ENCODE measurements around the gene TLE1.
"Not testable (repeated sequence)": the region's sequence is repeated elsewhere in the genome, so short reads cannot be mapped to it uniquely, and the experiment has no call there.

Gene TLE1

GRCh38 chr9:81601639-81602623 is 87.4 kb downstream of the TLE1 start:
- DNase-seq (ENCODE audit: low spot score): no peak

DNA sequence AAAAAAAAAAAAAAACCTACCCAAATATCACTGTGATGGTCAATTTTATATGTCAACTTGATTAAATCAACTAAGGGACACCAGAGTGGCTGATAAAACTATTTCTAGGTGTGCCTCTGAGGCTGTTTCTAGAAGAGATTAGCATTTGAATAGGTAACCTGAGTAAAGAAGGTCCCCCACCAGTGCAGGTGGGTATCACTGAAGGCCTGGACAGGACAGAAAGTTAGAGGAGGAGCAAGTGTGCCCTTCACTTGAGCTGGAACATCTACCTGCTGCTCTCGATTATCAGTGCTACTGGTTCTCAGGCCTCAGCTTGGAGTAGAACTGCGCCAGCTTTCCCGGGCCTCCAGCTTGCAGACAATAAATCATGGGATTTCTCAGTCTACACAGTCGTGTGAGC is 88.7 kb downstream of the TLE1 start:
- DNase-seq (ENCODE audit: low spot score): no peak

DNA sequence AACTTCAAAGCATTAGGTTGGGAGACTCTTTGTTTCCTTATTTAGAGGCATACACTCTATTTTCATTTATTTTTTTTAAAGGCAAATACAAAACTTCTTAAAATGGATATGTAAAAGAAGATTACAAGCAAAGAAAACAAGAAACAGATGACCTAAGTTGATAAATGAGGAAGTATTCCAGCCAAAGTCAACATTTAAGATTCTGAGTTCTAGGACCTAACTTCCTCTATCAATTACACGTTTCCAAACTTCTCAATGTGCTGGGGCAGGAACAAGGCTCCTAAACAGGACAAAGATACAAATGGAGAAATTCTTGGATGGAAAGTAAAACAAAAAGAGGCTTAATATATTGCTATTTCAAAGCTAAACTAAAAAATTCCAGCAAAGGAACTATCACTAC is 89.5 kb downstream of the TLE1 start:
- DNase-seq (ENCODE audit: low spot score): no peak

DNA sequence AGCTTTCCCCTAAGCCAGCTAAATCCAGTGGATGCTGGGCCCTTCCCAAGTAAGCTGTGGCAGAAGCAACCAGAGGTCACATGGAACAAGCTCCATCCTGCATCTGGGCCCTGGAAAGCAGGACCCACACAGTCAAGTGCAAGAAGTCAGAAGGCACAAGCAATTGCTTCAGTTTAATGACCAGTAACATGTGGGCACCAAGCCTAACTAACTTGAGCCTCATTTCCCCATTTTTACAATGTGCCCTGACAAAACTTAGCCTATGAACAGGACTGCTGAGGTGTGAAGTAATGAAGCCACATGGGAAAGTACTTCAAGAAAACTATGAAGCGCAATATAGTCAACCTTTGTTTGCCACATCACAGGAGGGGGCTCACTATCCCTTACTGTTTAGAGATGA is 90.5 kb downstream of the TLE1 start:
- no peak for DNase-seq (ENCODE audit: low spot score)

- DNase-seq (ENCODE audit: low spot score): no peak
Observed at GRCh38 chr9:81598123-81598497, 91.2 kb downstream of the TLE1 start.

GRCh38 chr9:81597419-81598122 is 91.8 kb downstream of the TLE1 start:
- DNase-seq (ENCODE audit: low spot score): no peak

GRCh38 chr9:81596679-81597418 is 92.5 kb downstream of the TLE1 start:
- DNase-seq (ENCODE audit: low spot score): no peak

DNA sequence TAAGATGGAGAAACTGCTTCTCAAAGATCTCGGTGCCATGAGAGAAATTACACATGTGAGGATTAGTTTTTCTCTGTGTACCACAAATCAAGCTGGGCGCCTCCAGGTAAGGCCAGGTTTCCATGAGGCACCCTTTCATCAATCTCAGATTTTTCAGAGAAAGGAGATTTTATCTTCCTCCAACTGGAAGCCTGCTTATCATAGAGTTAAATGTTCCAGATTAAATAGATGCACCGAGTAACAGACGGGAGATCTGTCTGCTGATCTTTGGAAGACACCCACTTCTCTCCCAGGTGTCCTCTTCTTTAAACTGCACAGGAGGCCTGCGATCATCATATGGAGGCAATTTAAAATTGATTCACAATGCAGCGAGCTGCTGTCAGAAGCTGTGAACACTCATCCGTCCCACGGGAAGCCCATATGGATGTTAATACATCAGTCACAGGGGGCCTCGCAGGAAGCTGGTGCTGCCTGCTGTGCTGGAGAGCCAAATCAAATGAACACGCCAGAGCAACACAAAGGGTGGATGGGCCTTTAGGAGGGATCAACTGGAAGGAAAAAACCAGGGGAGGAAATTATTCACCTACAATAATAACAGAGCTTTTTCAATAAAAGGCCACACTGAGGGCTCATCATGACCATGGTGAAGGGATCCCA is 93.3 kb downstream of the TLE1 start:
- no peak for DNase-seq (ENCODE audit: low spot score)

- DNase-seq (ENCODE audit: low spot score): not testable (repeated sequence)
Observed at GRCh38 chr9:81595293-81595692, 94.1 kb downstream of the TLE1 start.

GRCh38 chr9:81594415-81594814 is 94.9 kb downstream of the TLE1 start:
- no peak for DNase-seq (ENCODE audit: low spot score)

DNA sequence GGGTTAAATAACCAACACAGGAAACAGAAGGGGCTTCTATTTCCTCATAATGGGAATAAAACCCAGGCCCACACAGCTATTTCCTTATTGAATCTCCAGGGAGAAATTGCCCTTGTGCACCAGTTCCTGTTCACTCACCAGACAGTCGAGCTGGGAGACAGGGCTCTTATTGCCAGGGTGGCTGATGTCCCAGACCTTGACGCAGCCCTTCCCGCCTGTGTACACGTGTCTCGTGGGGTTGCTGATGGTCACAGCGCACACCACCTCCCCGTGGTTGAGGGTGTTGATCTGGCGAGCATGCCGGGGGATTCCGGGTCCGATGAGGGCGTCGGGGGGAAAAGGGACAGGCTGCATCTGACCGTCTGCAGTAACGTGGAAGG is 96.5 kb downstream of the TLE1 start:
- DNase-seq (ENCODE audit: low spot score): no peak

DNA sequence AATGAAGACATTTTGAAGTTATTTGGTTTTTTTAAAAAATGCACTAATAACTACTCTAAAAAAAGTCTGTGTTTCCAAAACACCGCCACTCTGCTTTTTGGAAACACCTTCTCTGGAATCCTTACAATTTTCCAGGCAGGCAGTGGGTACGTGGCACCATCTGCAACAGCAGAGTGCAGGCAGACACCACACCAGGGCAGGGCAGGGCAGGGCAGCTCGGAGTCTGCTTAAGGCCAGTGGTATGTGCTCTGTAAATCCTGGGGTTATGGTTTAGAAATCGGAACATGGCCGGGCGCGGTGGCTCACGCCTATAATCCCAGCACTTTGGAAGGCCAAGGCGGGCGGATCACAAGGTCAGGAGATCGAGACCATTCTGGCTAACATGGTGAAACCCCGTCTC is 97.6 kb downstream of the TLE1 start:
- DNase-seq (ENCODE audit: low spot score): no peak

DNA sequence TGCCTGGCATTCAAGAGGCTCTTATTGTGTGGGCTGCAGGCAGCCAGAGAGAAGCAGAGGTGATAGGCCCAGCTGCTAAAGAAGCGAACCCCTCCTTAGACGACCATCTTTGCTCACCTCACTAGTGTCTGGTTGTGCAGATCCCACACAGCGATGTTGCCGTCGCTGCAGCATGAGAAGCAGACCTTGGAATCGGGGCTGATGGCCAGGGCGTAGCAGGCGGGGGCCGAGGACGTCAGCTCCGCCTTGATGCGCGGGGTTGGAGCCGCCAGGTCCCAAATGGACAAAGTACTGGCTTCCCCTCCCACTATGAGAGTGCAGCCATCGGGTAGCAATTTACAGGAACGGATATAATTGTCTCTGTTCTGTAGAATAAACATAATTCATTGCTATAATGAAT is 98.7 kb downstream of the TLE1 start:
- DNase-seq (ENCODE audit: low spot score): no peak

GRCh38 chr9:81589819-81590218 is 99.5 kb downstream of the TLE1 start:
- no peak for DNase-seq (ENCODE audit: low spot score)

DNA sequence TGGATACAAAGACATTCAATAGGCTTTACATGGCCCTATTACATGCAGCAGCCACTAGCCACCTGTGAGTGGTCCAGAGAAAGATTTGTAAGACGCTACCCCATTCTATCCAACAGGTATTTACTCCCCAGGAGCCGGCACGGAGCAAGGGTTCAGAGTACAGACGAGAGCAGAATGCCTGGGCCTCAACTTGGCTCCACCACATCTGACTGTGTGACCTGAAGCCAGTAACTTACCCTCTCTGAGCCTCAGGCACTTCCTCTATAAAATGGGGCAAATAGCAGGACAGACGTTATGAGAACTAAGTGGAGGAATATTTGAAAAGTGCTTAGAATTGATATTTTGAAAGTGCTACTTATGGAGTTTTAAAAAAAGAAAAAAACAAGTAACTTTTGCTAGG is 100.0 kb downstream of the TLE1 start:
- no peak for DNase-seq (ENCODE audit: low spot score)

DNA sequence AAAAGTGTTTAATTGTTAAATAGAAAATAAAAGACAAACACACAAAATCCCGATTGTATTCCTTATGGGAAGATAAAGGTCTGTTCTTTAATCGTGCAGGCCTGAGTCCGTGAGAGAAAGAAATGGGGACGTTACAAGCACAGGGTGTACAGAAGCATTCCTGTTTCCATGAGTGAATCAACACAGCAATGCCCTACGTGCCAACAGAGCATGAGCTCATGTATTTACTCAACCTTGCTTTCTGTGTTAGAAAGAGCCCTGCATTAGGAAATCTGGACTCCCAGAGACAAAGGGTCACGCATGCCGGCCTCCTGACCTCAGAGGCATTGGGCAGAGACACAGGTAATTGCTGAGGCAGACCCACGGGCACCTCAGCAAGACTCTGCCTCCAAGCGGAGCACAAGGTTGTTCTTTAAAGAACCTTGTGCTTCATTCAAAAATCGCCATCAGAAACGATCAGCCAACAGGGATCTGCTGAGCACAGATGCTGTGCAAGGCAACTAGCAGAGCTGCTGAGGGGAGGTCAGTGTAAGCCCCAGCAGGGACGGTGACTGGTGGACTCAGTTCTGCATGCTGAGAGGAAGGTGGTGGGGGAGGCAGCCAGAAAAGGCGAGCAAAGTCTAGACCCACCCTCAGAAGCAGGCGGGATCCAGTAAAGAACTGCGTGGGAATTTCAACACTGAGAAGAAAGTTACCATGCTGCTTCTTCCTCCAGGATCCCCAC is 101.0 kb downstream of the TLE1 start:
- DNase-seq (ENCODE audit: low spot score): no peak

DNA sequence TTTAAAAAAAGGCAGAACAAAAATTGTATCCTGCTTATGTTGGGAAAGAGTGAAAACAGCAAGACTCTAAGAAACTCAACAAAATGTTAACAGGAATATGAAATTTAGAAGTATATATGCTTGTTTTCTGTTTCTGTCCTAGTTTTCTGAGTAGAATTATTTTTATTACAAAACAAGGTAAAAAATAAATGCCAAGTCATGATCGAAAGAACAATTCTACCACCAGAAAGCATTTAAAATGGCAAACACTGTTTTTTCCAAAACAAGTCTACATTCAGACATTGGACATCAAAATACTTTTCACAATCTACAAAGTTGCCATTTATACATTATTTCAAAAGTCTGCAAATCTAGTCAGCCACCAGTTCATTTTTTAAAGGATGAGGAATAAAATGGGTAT is 102.6 kb downstream of the TLE1 start:
- no peak for DNase-seq (ENCODE audit: low spot score)

GRCh38 chr9:81585191-81585763 is 104.1 kb downstream of the TLE1 start:
- no peak for DNase-seq (ENCODE audit: low spot score)

- no peak for DNase-seq (ENCODE audit: low spot score)
Observed at GRCh38 chr9:81584099-81584498, 105.2 kb downstream of the TLE1 start.

DNA sequence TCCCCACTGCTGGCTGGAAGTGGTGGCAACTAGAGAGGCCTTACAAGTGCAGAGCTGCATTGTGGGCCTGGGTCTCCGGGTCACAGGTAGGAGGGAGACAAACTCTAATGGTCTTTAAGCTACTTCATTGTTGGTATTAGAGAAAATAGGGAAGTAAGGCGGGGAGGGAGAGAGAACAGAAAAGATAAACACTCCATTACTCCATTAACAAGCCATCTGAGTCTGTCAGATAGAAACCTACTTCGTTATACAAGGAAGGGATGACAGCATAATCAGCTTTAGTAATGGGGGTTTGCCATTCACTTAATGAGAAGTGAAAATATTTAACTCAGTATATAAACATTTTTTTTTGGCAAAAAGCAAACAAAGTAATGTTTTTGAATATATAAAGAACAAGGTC is 107.4 kb downstream of the TLE1 start:
- DNase-seq (ENCODE audit: low spot score): no peak

- DNase-seq (ENCODE audit: low spot score): no peak
Observed at GRCh38 chr9:81579381-81579780, 110.0 kb downstream of the TLE1 start.

Measured in RKO (cell line).